ENCODE results near the gene CCDC110.

- TF ChIP-seq CTCF (IDR thresholded peaks at IDR 0.05) = no peak
- TF ChIP-seq POLR2A (IDR thresholded peaks at IDR 0.05) = no peak
Measured at GRCh38 chr4:185520119-185520518, 48.6 kb upstream of the CCDC110 start.

Data from testis (tissue), 2 donors.